PFSK-1 (cell line): Measurements from ENCODE around the gene CCDC14.

Source experiments
- POLR2AphosphoS5 ChIP-seq: IDR thresholded peaks from 2 replicates; pipeline ENCODE4 v1.6.1; 2012; ENCODE audit warnings: low read depth, mild to moderate bottlenecking, control low read depth, low read length, moderate library complexity
- REST ChIP-seq, 2 experiments: IDR thresholded peaks; 2 replicates each; pipeline versions ENCODE4 v1.6.1 to v1.8.0; 2011 to 2012; ENCODE audit warnings: low read depth in 2 of 2, low read length in 2 of 2, control low read depth in 1 of 2, inconsistent platforms in 1 of 2, mild to moderate bottlenecking in 1 of 2, moderate library complexity in 1 of 2; ENCODE audit not compliant: insufficient read depth in 1 of 2
- TAF1 ChIP-seq: IDR thresholded peaks from 2 replicates; pipeline ENCODE4 v1.6.1; 2012; ENCODE audit warnings: low read length, control low read depth, borderline replicate concordance; ENCODE audit not compliant: insufficient read depth

- TF ChIP-seq POLR2AphosphoS5 = no peak
- no peak for TF ChIP-seq TAF1
- no peak for TF ChIP-seq REST (IDR thresholded peaks at IDR 0.05; ENCODE audit: insufficient read depth in 1 of 2, low read depth in 2 of 2, low read length in 2 of 2)
Measured at GRCh38 chr3:123883701-123884202, 77.3 kb downstream of the CCDC14 start.
